Measurements from ENCODE around the gene PRRX2.

Gene PRRX2

GRCh38 chr9:129733632-129733953 lies 68.1 kb downstream of the PRRX2 start:
- Histone ChIP-seq H2AFZ (ENCODE audit: low read length) (no peak overlapping the region), H4K20me1 (ENCODE audit: insufficient read depth, low read length) (no peaks in the 10 kb centered on the region), H3K27me3 (ENCODE audit: insufficient read depth, low read length) (peaks cover 4% of the 10 kb centered on the region; the same call in 1 of the 2 replicates), H3K4me1 (ENCODE audit: insufficient read depth, low read length, severe bottlenecking) (peaks cover 5% of the 10 kb centered on the region), H3K9ac (ENCODE audit: low read length) (no peak overlapping the region), H3F3A (ENCODE audit: insufficient read depth, low read length) (no peaks in the 10 kb centered on the region), H3K4me3 (ENCODE audit: low read depth, low read length, poor library complexity, severe bottlenecking) (no peak overlapping the region), H3K9me3 (ENCODE audit: low read length) (no peaks in the 10 kb centered on the region), H3K9me2 (ENCODE audit: low read depth, low read length) (no peaks in the 10 kb centered on the region), H3K27ac (ENCODE audit: low read depth, low read length, poor library complexity, severe bottlenecking) (no peak overlapping the region), H3K4me2 (ENCODE audit: low read length) (no peak overlapping the region), H3K79me2 (ENCODE audit: insufficient read depth, low read length) (no peaks in the 10 kb centered on the region), H3K36me3 (ENCODE audit: insufficient read depth, low read length) (no peaks in the 10 kb centered on the region)
- TF ChIP-seq CTCF (IDR thresholded peaks at IDR 0.05; ENCODE audit: low read length) (no peak), EZH2 (IDR thresholded peaks at IDR 0.05; ENCODE audit: borderline replicate concordance, low read length) (no peak)

- H3K9ac ChIP-seq (ENCODE audit: low read length) = no peak overlapping the region
These were observed 70.1 kb downstream of the PRRX2 start for GRCh38 chr9:129735546-129735945.

GRCh38 chr9:129736334-129736733 lies 70.9 kb downstream of the PRRX2 start:
- Histone ChIP-seq H3K36me3 (ENCODE audit: insufficient read depth, low read length) (no peaks in the 10 kb centered on the region), H3K9me2 (ENCODE audit: low read depth, low read length) (no peaks in the 10 kb centered on the region), H3F3A (ENCODE audit: insufficient read depth, low read length) (no peaks in the 10 kb centered on the region), H3K4me2 (ENCODE audit: low read length) (no peak overlapping the region), H3K9ac (ENCODE audit: low read length) (no peak overlapping the region), H3K27ac (ENCODE audit: low read depth, low read length, poor library complexity, severe bottlenecking) (no peak overlapping the region), H3K27me3 (ENCODE audit: insufficient read depth, low read length) (peaks cover 11% of the 10 kb centered on the region; the same call in 1 of the 2 replicates), H4K20me1 (ENCODE audit: insufficient read depth, low read length) (no peaks in the 10 kb centered on the region), H3K4me1 (ENCODE audit: insufficient read depth, low read length, severe bottlenecking) (peaks cover 5% of the 10 kb centered on the region), H3K9me3 (ENCODE audit: low read length) (no peaks in the 10 kb centered on the region), H3K4me3 (ENCODE audit: low read depth, low read length, poor library complexity, severe bottlenecking) (no peak overlapping the region), H3K79me2 (ENCODE audit: insufficient read depth, low read length) (no peaks in the 10 kb centered on the region), H2AFZ (ENCODE audit: low read length) (no peak overlapping the region)
- TF ChIP-seq CTCF (IDR thresholded peaks at IDR 0.05; ENCODE audit: low read length) = no peak
- TF ChIP-seq EZH2 (IDR thresholded peaks at IDR 0.05; ENCODE audit: borderline replicate concordance, low read length) = no peak

More at GRCh38 chr9:129735546-129735945, 70.1 kb downstream of the PRRX2 start:
- Histone ChIP-seq H3K9me3 (ENCODE audit: low read length) (no peaks in the 10 kb centered on the region), H3K27me3 (ENCODE audit: insufficient read depth, low read length) (peaks cover 5% of the 10 kb centered on the region; the same call in 1 of the 2 replicates), H3K36me3 (ENCODE audit: insufficient read depth, low read length) (no peaks in the 10 kb centered on the region), H3K4me3 (ENCODE audit: low read depth, low read length, poor library complexity, severe bottlenecking) (no peak overlapping the region), H3K4me2 (ENCODE audit: low read length) (no peak overlapping the region), H3K79me2 (ENCODE audit: insufficient read depth, low read length) (no peaks in the 10 kb centered on the region), H3K4me1 (ENCODE audit: insufficient read depth, low read length, severe bottlenecking) (peaks cover 5% of the 10 kb centered on the region), H3K27ac (ENCODE audit: low read depth, low read length, poor library complexity, severe bottlenecking) (no peak overlapping the region), H3F3A (ENCODE audit: insufficient read depth, low read length) (no peaks in the 10 kb centered on the region), H3K9me2 (ENCODE audit: low read depth, low read length) (no peaks in the 10 kb centered on the region), H4K20me1 (ENCODE audit: insufficient read depth, low read length) (no peaks in the 10 kb centered on the region), H2AFZ (ENCODE audit: low read length) (no peak overlapping the region)
- TF ChIP-seq CTCF (IDR thresholded peaks at IDR 0.05; ENCODE audit: low read length) (no peak), EZH2 (IDR thresholded peaks at IDR 0.05; ENCODE audit: borderline replicate concordance, low read length) (no peak)

Measured in OCI-LY1 (cell line).